Hepatocyte (in vitro differentiated cells): Measurements from ENCODE around the gene SOX21. TPM values are rescaled to one million over a fixed set of nuclear protein-coding genes. Genes with fewer than 3 reads are reported as not detected.

Source experiments
- DNase-seq: peaks from one replicate; pipeline ENCODE4 v3.0.0-alpha.2; 2016; ENCODE audit warnings: low spot score
- H2AFZ ChIP-seq: fragments of 200-600 bp; sonication (generic); 2 replicates; pipeline ENCODE4 v1.6.0; 2016; ENCODE audit warnings: antibody characterized with exemption, mild to moderate bottlenecking
- H3K27ac ChIP-seq: fragments of 200-600 bp; sonication (generic); 2 replicates; pipeline ENCODE4 v1.5.1; 2016; ENCODE audit warnings: mild to moderate bottlenecking
- H3K27me3 ChIP-seq: fragments of 200-600 bp; sonication (generic); 2 replicates; pipeline ENCODE4 v1.6.1; 2016
- H3K36me3 ChIP-seq: fragments of 200-600 bp; sonication (generic); replicated peaks from 2 replicates; pipeline ENCODE4 v1.5.1; 2016; ENCODE audit warnings: low read depth; ENCODE audit not compliant: insufficient read depth
- H3K4me1 ChIP-seq: fragments of 200-600 bp; sonication (generic); 2 replicates; pipeline ENCODE4 v1.5.1; 2016; ENCODE audit warnings: mild to moderate bottlenecking, moderate library complexity; ENCODE audit not compliant: insufficient read depth
- H3K4me2 ChIP-seq: fragments of 200-600 bp; sonication (generic); 2 replicates; pipeline ENCODE4 v1.6.0; 2016
- H3K4me3 ChIP-seq: fragments of 200-600 bp; sonication (generic); 2 replicates; pipeline ENCODE4 v1.5.1; 2016; ENCODE audit warnings: mild to moderate bottlenecking
- H3K79me2 ChIP-seq: fragments of 200-600 bp; sonication (generic); 2 replicates; pipeline ENCODE4 v1.6.0; 2017; ENCODE audit warnings: mild to moderate bottlenecking
- H3K9me2 ChIP-seq: fragments of 200-600 bp; sonication (generic); replicated peaks from 2 replicates; pipeline ENCODE4 v1.6.0; 2017; ENCODE audit warnings: mild to moderate bottlenecking; ENCODE audit not compliant: insufficient read depth
- H3K9me3 ChIP-seq: fragments of 200-600 bp; sonication (generic); 2 replicates; pipeline ENCODE4 v1.5.1; 2016; ENCODE audit warnings: low read depth, mild to moderate bottlenecking
- H4K20me1 ChIP-seq: fragments of 200-600 bp; sonication (generic); 2 replicates; pipeline ENCODE4 v1.6.0; 2016; ENCODE audit warnings: mild to moderate bottlenecking; ENCODE audit not compliant: insufficient read depth, poor library complexity, severe bottlenecking
- CTCF ChIP-seq: fragments of 200-600 bp; sonication (generic); IDR thresholded peaks from 2 replicates; pipeline ENCODE4 v1.5.1; 2016; ENCODE audit warnings: antibody characterized with exemption, mild to moderate bottlenecking; ENCODE audit not compliant: poor library complexity
- EZH2 ChIP-seq: fragments of 200-600 bp; sonication (generic); IDR thresholded peaks from 2 replicates; pipeline ENCODE4 v1.6.1; 2016; ENCODE audit warnings: antibody characterized with exemption, mild to moderate bottlenecking, borderline replicate concordance
- EZH2phosphoT487 ChIP-seq: fragments of 200-600 bp; sonication (generic); IDR thresholded peaks from one replicate; pipeline ENCODE4 v1.6.1; 2018; ENCODE audit warnings: antibody characterized with exemption, mild to moderate bottlenecking, low read depth, moderate library complexity; ENCODE audit not compliant: unreplicated experiment, severe bottlenecking
- WGBS: methylation state at CpG from one replicate; pipeline ENCODE4 v1.1.6; 2016; ENCODE audit warnings: low lambda C conversion rate; ENCODE audit errors: missing lambda C conversion rate; 5-methylcytosine and 5-hydroxymethylcytosine counted together
- polyA plus RNA-seq: library from polyadenylated mRNA; unstranded; fragments of >200 nt; fragmentation: Nextera tagmentation; extraction: Ambion mirVana; gene quantifications from 2 replicates; pipeline ENCODE4 v1.2.1, GENCODE V29; 2016
- total RNA-seq: library from RNA; depleted of rRNA; stranded (reverse); fragments of >200 nt; gene quantifications from 2 replicates; pipeline ENCODE4 v1.2.3, GENCODE V29; 2014

Gene SOX21
- total and polyA plus RNA-seq, 2 experiments from 2014 or later, result 0.65 to 0.90 TPM

GRCh38 chr13:94677799-94678198, 34.5 kb downstream of the SOX21 start:
- no peaks in the 10 kb centered on the region for H3K36me3 ChIP-seq
- no peak overlapping the region for H2AFZ ChIP-seq
- no peak overlapping the region for H3K4me2 ChIP-seq
- no peaks in the 10 kb centered on the region for H3K79me2 ChIP-seq
- DNase-seq, result no peak
- H4K20me1 ChIP-seq, result no peaks in the 10 kb centered on the region
- H3K4me1 ChIP-seq, result no peaks in the 10 kb centered on the region
- WGBS, result 64% methylated on average over 2 of the region's 2 CpGs
- peaks cover 49% of the 10 kb centered on the region for H3K27me3 ChIP-seq
- no peak overlapping the region for H3K27ac ChIP-seq
- no peaks in the 10 kb centered on the region for H3K9me2 ChIP-seq
- H3K9me3 ChIP-seq, result no peaks in the 10 kb centered on the region
- TF ChIP-seq CTCF (no peak), EZH2 (no peak), EZH2phosphoT487 (no peak)
- H3K4me3 ChIP-seq, result no peak overlapping the region

GRCh38 chr13:94674609-94675348, 37.6 kb downstream of the SOX21 start:
- H3K9me2 ChIP-seq, result no peaks in the 10 kb centered on the region
- no peak overlapping the region for H3K4me3 ChIP-seq
- H3K4me2 ChIP-seq, result no peak overlapping the region
- no peaks in the 10 kb centered on the region for H3K9me3 ChIP-seq
- H4K20me1 ChIP-seq, result no peaks in the 10 kb centered on the region
- H3K4me1 ChIP-seq, result no peaks in the 10 kb centered on the region
- no peak overlapping the region for H3K27ac ChIP-seq
- no peaks in the 10 kb centered on the region for H3K79me2 ChIP-seq
- H3K27me3 ChIP-seq, result peaks cover 38% of the 10 kb centered on the region
- TF ChIP-seq EZH2phosphoT487 (no peak), EZH2 (no peak), CTCF (peak; percentile 70)
- H2AFZ ChIP-seq, result no peak overlapping the region
- peak; percentile 78 for DNase-seq
- WGBS, result 30% methylated on average over 5 of the region's 5 CpGs
- H3K36me3 ChIP-seq, result no peaks in the 10 kb centered on the region

- no peak overlapping the region for H3K4me3 ChIP-seq
- no peaks in the 10 kb centered on the region for H3K79me2 ChIP-seq
- H3K4me1 ChIP-seq, result no peaks in the 10 kb centered on the region
- H3K27ac ChIP-seq, result no peak overlapping the region
- no peak overlapping the region for H2AFZ ChIP-seq
- DNase-seq, result no peak
- TF ChIP-seq CTCF (no peak), EZH2 (no peak), EZH2phosphoT487 (no peak)
- H4K20me1 ChIP-seq, result no peaks in the 10 kb centered on the region
- 42% methylated on average over 5 of the region's 5 CpGs for WGBS
- no peaks in the 10 kb centered on the region for H3K9me3 ChIP-seq
- H3K4me2 ChIP-seq, result no peak overlapping the region
- H3K9me2 ChIP-seq, result no peaks in the 10 kb centered on the region
- no peaks in the 10 kb centered on the region for H3K36me3 ChIP-seq
- peaks cover 34% of the 10 kb centered on the region for H3K27me3 ChIP-seq
Observed at GRCh38 chr13:94673851-94674250, 38.5 kb downstream of the SOX21 start.
